HepG2 (cell line): ENCODE measurements around the gene ZDHHC14. TPM values are rescaled to one million over a fixed set of nuclear protein-coding genes. Genes with fewer than 3 reads are reported as not detected.
A peak's percentile ranks its signal among the peaks of the same experiment; 100 is the strongest.

Experiments
- ATAC-seq: fragments of 200-7000 bp; cut with Tn5 transposase; 3 replicates; pipeline ENCODE4 v1.9.1; 2020; ENCODE audit warnings: mild to moderate bottlenecking, moderate library complexity
- BruUV-seq: library from RNA; stranded (reverse); fragments of 400-500 nt; replicated peaks from 2 replicates; lab custom pipeline; 2021; lab: Mats Ljungman, UMichigan
- CTCF ChIA-PET: fragments of 300-600 bp; formaldehyde crosslinking; extraction: SDS; loops from one replicate; lab custom pipeline; 2021; ENCODE audit warnings: low total read pairs, inconsistent platforms, low intra/inter-chr PET ratio; lab: Yijun Ruan, JAX
- POLR2A ChIA-PET: fragments of 350-600 bp; sonication (Branson Sonifier 250); formaldehyde crosslinking; loops from one replicate; lab custom pipeline; 2020; ENCODE audit warnings: antibody characterized with exemption, inconsistent platforms; lab: Yijun Ruan, JAX
- DNase-seq: peaks from one replicate; pipeline ENCODE4 v3.0.0-alpha.2; 2015; ENCODE audit warnings: low spot score
- FAIRE-seq: peaks from 3 replicates; lab custom pipeline; 2011; peaks lifted over from hg19 to GRCh38; lab: Jason Lieb, UNC
- H2AFZ ChIP-seq: one replicate; pipeline ENCODE4 v1.6.1; 2011; ENCODE audit warnings: low read length, inconsistent platforms
- H3K27ac ChIP-seq: fragments of 300-600 bp; 3 replicates; pipeline ENCODE4 v1.8.0; 2011; ENCODE audit warnings: mixed run types, mild to moderate bottlenecking, mixed read lengths, low read length, inconsistent platforms; ENCODE audit not compliant: insufficient read depth; ENCODE audit errors: extremely low read length
- H3K27me3 ChIP-seq, 2 experiments: fragments of 200-600 bp in 1 of 2; 2 replicates in 1 of 2; 3 replicates in 1 of 2; pipeline versions ENCODE4 v1.6.0 to v1.8.0; 2011; ENCODE audit warnings: low read length in 2 of 2, mild to moderate bottlenecking in 2 of 2, moderate library complexity in 2 of 2, inconsistent platforms in 1 of 2; ENCODE audit not compliant: insufficient read depth in 2 of 2, control insufficient read depth in 1 of 2
- H3K36me3 ChIP-seq, 2 experiments: fragments of 200-600 bp in 1 of 2; replicated peaks in 1 of 2; 2 replicates in 1 of 2; 3 replicates in 1 of 2; pipeline versions ENCODE4 v1.5.1 to v1.8.0; 2011; ENCODE audit warnings: low read length in 2 of 2, inconsistent platforms in 1 of 2; ENCODE audit not compliant: insufficient read depth in 2 of 2, control insufficient read depth in 1 of 2
- H3K4me1 ChIP-seq: 2 replicates; pipeline ENCODE4 v1.5.1; 2012; ENCODE audit warnings: low read length, inconsistent platforms; ENCODE audit not compliant: insufficient read depth
- H3K4me2 ChIP-seq: 2 replicates; pipeline ENCODE4 v1.6.0; 2011; ENCODE audit warnings: low read depth, low read length, inconsistent platforms
- H3K4me3 ChIP-seq, 3 experiments: fragments of 200-600 bp in 1 of 3; sonication (generic), shearing (Covaris generic) in 1 of 3; replicated peaks in 1 of 3; 2 replicates each; pipeline ENCODE4 v1.5.1; 2011 to 2016; ENCODE audit warnings: low read length in 3 of 3, inconsistent platforms in 2 of 3, low read depth in 2 of 3, mild to moderate bottlenecking in 2 of 3, control low read depth in 1 of 3, mixed read lengths in 1 of 3; ENCODE audit not compliant: insufficient read depth in 1 of 3
- H3K79me2 ChIP-seq: one replicate; pipeline ENCODE4 v1.6.1; 2011; ENCODE audit warnings: low read length, inconsistent platforms; ENCODE audit not compliant: insufficient read depth
- H3K9ac ChIP-seq: 2 replicates; pipeline ENCODE4 v1.6.0; 2011; ENCODE audit warnings: mild to moderate bottlenecking, low read depth, low read length, inconsistent platforms; ENCODE audit not compliant: insufficient read depth
- H3K9me3 ChIP-seq: 2 replicates; pipeline ENCODE4 v1.5.1; 2012; ENCODE audit warnings: mild to moderate bottlenecking, low read length
- H4K20me1 ChIP-seq: 2 replicates; pipeline ENCODE4 v1.6.0; 2011; ENCODE audit warnings: inconsistent platforms, mild to moderate bottlenecking, low read length, moderate library complexity; ENCODE audit not compliant: insufficient read depth
- GPN1 ChIP-seq: sonication (generic); formaldehyde crosslinking; IDR thresholded peaks from 2 replicates; pipeline ENCODE4 v1.5.1; 2020; ENCODE audit warnings: missing genetic modification reagents, borderline replicate concordance
- HNRNPL ChIP-seq: fragments of 200-400 bp; formaldehyde crosslinking; IDR thresholded peaks from 2 replicates; pipeline ENCODE4 v1.6.1; 2017; ENCODE audit warnings: mild to moderate bottlenecking, low read depth, low read length
- WGBS: methylation state at CpG from one replicate; pipeline ENCODE4 v1.1.6; 2017; ENCODE audit warnings: low lambda C conversion rate; 5-methylcytosine and 5-hydroxymethylcytosine counted together
- in situ Hi-C: cut with HindIII; loops from 2 replicates; pipeline ENCODE4 v1.10.0; 2017; ENCODE audit warnings: low pct_unique_long_range_greater_than_20kb; ENCODE audit not compliant: extremely low pct_ligation_motif_present
- intact Hi-C: fragments of 100-400 bp; cut with micrococcal nuclease; formaldehyde crosslinking; loops from one replicate; pipeline ENCODE4 v1.10.0; 2022; ENCODE audit not compliant: unreplicated experiment
- polyA plus RNA-seq, 8 experiments: library from polyadenylated mRNA; depleted of rRNA in 3 of 8; stranded (reverse) in 7 of 8; unstranded in 1 of 8; fragments of >200 nt; fragmentation: Illumina TruSeq in 4 of 8; extraction: Trizol in 4 of 8; gene quantifications; 2 replicates each; pipeline versions ENCODE4 v1.2.1 to v1.2.3, GENCODE V29; 2011 to 2016; ENCODE audit warnings: low read depth in 4 of 8, missing spikeins in 1 of 8, mixed read lengths in 1 of 8; ENCODE audit not compliant: insufficient read depth in 1 of 8
- total RNA-seq, 5 experiments: library from RNA; depleted of rRNA; stranded (reverse); fragments of >200 nt; fragmentation: Illumina TruSeq; extraction: Trizol; gene quantifications; 2 replicates each; pipeline ENCODE4 v1.2.3, GENCODE V29; 2016; ENCODE audit warnings: low read depth in 1 of 5
- TF ChIP-seq, protein P1 (sequence below): sonication (generic); formaldehyde crosslinking; IDR thresholded peaks from 2 replicates; pipeline ENCODE4 v1.5.1; 2020; ENCODE audit warnings: mild to moderate bottlenecking, missing genetic modification reagents, moderate library complexity
- TF ChIP-seq, protein P2 (sequence below): IDR thresholded peaks from 2 replicates; pipeline ENCODE4 v1.6.1; 2012; ENCODE audit warnings: low read depth, low read length, improper control_type of control experiment

ZDHHC14 gene
- total and polyA plus RNA-seq, 2 of the 13 experiments (the other 11 are each of a cell fraction or from before 2014, with no cell fraction given): 3.7 to 9.5 TPM

- no peaks in the 10 kb centered on the region for H3K27me3 ChIP-seq
- TF ChIP-seq, protein P1, sequence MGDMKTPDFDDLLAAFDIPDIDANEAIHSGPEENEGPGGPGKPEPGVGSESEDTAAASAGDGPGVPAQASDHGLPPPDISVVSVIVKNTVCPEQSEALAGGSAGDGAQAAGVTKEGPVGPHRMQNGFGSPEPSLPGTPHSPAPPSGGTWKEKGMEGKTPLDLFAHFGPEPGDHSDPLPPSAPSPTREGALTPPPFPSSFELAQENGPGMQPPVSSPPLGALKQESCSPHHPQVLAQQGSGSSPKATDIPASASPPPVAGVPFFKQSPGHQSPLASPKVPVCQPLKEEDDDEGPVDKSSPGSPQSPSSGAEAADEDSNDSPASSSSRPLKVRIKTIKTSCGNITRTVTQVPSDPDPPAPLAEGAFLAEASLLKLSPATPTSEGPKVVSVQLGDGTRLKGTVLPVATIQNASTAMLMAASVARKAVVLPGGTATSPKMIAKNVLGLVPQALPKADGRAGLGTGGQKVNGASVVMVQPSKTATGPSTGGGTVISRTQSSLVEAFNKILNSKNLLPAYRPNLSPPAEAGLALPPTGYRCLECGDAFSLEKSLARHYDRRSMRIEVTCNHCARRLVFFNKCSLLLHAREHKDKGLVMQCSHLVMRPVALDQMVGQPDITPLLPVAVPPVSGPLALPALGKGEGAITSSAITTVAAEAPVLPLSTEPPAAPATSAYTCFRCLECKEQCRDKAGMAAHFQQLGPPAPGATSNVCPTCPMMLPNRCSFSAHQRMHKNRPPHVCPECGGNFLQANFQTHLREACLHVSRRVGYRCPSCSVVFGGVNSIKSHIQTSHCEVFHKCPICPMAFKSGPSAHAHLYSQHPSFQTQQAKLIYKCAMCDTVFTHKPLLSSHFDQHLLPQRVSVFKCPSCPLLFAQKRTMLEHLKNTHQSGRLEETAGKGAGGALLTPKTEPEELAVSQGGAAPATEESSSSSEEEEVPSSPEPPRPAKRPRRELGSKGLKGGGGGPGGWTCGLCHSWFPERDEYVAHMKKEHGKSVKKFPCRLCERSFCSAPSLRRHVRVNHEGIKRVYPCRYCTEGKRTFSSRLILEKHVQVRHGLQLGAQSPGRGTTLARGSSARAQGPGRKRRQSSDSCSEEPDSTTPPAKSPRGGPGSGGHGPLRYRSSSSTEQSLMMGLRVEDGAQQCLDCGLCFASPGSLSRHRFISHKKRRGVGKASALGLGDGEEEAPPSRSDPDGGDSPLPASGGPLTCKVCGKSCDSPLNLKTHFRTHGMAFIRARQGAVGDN (CRISPR knock-in tag): 0 out of 2 replicates have a peak, but pooled peaks have one; percentile 8
- TF ChIP-seq, protein P2, sequence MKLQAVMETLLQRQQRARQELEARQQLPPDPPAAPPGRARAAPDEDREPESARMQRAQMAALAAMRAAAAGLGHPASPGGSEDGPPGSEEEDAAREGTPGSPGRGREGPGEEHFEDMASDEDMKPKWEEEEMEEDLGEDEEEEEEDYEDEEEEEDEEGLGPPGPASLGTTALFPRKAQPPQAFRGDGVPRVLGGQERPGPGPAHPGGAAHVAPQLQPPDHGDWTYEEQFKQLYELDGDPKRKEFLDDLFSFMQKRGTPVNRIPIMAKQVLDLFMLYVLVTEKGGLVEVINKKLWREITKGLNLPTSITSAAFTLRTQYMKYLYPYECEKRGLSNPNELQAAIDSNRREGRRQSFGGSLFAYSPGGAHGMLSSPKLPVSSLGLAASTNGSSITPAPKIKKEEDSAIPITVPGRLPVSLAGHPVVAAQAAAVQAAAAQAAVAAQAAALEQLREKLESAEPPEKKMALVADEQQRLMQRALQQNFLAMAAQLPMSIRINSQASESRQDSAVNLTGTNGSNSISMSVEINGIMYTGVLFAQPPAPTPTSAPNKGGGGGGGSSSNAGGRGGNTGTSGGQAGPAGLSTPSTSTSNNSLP: no peak
- TF ChIP-seq HNRNPL (0 out of 2 replicates have a peak, but pooled peaks have one; percentile 36), GPN1 (no peak)
- TF ChIP-seq, all 625 proteins: peak for 2
- 95% methylated on average over 7 of the region's 7 CpGs for WGBS
- Histone ChIP-seq H3K9me3 (no peaks in the 10 kb centered on the region), H3K79me2 (no peaks in the 10 kb centered on the region), H3K4me3 (no peak overlapping the region), H3K27ac (no peak overlapping the region), H2AFZ (no peak overlapping the region), H4K20me1 (no peaks in the 10 kb centered on the region), H3K4me1 (no peaks in the 10 kb centered on the region), H3K4me2 (no peak overlapping the region), H3K9ac (no peak overlapping the region), H3K36me3 (no peaks in the 10 kb centered on the region)
- in situ Hi-C loops: no loop called here
- CTCF ChIA-PET: no interaction called here
- POLR2A ChIA-PET: no interaction called here
- ATAC-seq (no peak; the same call in 2 of the 3 replicates), DNase-seq (no peak), FAIRE-seq (no peak)
- BruUV-seq: no TSS peak
- intact Hi-C loops: no loop called here
These were observed 257.8 kb downstream of the ZDHHC14 start for GRCh38 chr6:157638779-157639178.
